DMS153 (cell line): ENCODE measurements around the gene ATP6V1C2.

Experiments
- DNase-seq: peaks from one replicate; lab custom pipeline; 2025; lab: John Stamatoyannopoulos, UW

Gene ATP6V1C2

DNA sequence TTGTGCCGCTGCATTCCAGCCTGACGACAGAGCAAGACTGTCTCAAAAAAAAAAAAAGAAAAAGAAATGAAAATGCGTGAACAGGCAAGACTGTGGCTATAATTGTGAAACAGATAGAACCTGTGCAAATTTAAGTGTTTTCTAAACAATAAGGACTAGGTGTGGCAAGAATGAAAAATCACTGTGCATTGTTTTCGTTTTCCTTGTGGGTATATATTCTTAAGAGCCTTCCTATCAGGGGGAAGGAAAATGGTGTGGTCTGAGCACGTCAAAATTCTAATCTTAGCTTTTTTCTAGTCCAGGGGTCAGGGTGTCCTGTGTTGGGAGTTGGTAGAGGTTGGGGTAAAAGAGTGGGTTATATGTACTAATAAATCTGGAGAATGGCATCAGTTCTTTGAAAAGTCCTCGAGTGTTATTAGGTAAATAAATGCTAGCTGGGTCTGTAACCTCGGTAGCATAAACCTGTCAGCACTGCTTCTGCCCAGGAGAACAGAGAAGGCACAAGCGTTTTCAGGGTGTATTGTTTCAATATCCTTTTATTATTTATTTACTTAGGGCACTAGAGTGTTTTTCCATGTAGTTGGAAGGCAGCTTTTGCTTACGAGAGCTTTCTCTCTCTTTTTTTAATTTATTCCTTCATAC lies 11.6 kb downstream of the ATP6V1C2 start:
- peak; percentile 73 for DNase-seq

DNA sequence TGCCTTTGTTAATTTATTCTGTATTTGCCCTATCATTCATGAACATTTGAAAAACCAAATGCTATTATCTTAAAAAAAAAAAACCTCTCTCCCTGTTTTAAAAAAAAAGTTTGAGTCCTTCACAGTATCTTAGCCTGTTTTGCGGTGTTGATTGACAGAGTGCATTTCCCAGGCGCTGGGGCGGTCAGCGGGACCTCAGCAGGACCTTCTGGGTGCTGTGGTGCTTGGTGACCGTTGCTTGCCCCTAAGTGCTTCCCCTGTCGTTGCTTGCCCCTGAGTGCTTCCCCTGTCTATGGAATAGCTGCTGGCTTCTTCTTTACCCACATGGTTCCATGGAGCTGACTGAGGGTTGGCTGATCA lies 12.1 kb downstream of the ATP6V1C2 start:
- no peak for DNase-seq

DNA sequence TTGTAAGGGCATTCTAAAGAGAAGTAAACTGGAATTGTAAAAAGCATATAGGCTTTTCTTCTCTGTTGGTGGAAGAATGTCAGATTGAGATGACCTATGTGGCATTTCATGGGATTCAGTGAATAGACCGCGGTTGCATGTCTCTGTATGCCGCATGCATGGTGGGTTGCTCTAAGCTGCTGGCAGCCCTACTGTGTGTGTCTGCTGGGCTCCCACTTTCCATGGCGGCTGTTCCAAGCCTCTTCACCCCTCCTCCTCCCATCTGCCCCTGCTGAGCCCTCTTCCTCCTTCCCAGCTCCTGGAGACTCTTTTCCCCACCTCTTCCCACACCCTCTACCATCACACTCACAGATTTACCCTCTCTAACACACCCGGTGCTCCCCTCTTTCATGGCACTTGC lies 12.6 kb downstream of the ATP6V1C2 start:
- DNase-seq, result no peak

DNA sequence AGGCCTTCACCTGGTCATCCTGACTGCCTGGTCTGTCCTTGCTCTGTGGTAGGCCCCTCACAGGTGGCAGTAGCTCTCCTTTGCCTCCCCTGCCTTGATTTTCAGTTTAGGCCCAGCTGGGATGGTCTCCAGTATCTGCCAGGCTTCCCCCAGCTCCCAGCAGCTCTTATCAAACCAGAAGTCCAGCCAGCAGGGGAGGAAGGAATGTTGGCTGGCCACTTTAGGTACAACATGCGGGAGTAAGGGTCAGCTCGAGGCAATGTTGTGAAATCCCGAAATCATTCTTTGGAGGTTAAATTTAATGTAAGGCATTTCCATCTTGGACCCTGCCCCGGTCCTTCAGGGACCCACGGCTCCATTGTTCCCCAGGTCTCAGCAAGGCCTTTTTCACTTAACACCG lies 16.8 kb downstream of the ATP6V1C2 start:
- no peak for DNase-seq

DNA sequence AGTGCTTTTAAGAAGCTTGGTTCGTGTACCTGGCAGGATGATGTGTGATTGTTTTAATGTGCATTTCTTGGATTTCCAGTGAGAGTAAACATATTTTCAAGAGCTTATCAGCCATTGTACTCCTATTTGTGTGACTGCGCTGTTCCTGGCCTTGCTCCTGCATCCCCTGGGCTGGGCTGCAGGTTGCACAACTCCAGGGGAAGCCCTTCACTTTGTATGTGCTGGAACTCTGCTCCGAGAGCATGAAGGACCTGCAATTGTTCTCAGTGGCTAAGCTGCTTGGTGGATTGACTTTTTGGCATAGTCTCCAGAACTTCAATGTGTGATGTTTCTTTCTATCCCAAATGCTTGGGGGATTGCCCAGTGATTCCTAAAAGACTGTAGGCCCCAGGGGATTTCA lies 18.8 kb downstream of the ATP6V1C2 start:
- no peak for DNase-seq

DNA sequence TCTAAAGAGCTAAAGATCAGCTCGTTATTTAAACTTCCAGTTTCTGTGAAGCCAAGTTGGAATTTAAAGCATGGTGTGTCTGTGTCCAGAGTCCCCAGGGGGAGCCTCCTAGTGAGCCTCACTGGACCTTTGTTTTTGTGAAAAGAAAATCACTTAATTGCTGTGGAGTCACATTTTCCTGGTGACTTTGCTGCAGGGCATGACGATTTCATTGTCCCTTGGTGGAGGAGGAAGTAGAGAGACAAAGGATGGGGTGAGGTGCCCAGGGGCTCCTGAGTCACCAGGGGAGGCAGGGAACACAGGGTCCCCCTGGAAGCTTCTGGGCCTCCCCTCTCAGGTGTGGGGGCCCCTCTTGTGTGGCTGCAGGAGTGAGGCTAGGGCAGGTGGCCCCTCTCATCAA lies 19.7 kb downstream of the ATP6V1C2 start:
- DNase-seq, result peak; percentile 18

DNA sequence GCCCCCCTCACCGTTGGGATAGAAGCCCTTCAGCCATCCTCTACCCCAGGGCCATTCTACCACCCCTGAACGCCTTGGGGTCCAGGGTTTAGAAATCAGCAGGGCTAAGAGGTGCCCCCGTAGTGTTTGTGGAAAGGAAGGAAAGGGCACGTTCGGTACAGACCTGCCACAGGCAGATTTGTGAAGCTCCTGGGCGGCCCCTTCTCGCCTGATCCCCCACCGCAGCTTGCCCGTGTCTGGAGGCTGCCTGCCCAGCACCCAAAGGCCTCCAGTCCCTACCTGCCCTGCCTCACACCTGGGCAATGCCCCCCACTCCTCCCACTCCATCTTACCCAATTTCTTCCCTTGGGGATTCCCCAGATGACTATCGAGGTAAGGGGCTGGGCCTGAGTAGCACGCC lies 21.2 kb downstream of the ATP6V1C2 start:
- DNase-seq, result no peak

DNA sequence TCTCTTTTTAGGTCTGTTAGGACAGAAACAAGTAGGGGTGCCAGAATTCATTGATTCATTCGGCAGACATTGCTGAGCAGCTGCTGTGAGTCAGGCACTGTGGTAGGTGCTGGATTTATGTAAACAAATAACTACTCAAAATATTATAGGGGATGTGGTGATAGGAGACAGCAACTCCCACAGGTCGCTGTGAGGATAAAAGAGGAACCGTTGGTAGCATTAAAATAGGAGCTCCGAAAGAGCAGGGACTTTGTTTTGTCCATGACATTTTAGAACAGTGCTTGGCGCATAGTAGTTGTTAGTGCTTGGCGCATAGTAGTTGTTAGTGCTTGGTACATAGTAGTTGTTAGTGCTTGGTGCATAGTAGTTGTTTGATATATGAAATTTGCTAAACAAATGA lies 29.2 kb downstream of the ATP6V1C2 start:
- DNase-seq, result no peak

DNA sequence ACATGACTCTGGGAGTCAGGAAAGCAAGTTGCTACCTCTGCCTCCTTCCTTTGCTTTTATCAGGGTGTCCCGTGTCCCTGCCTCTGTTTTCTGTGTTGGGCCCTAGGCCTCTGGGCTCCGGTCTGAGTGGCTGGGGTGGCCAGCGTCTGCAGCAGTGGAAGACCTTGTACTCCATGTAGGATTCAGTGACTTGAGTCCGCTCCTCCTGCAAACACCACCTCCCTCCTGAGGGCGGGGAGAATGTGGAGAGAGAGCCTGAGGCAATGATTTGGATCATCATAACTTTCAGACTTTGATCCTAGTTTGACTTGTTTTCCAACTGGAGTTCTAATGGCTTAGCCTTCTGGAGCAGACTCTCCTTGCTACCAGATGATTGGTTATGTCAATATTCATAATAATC lies 30.8 kb downstream of the ATP6V1C2 start:
- DNase-seq, result no peak

DNA sequence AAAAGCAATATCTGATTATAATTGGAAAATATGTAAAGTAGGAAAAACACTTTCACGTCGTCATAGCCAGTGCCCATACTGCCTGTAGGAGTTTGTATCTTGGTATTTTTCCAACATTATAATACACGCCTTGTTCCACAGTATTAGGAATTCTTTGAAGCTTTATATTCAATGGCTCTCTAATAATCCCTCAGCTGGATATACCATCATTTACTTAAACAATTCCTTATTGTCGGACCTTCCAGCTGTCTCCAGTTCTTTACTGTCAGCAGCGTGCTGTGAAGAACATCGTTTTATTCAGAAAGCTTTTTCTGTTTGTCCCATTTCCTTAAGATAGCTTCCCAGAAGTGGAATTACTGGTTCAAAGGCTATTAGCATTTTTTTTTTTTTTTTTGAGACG lies 31.7 kb downstream of the ATP6V1C2 start:
- no peak for DNase-seq

DNA sequence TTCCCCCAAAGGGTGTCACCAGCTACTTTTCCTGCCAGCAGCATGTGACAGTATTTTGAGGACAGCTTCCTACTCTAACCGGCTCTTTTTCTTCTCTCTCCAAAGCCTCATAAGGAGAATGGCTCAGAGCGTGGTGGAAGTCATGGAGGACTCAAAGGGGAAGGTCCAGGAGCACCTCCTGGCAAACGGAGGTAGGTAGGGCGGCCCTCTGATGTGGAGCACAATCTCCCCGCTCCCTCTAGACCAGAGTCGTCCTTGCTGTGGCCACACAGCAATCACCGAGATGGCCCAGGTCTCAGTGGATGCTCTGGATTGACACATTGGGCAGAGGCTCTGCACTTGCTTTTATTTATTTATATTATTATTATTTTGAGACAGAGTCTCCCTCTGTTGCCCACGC lies 32.4 kb downstream of the ATP6V1C2 start:
- DNase-seq, result no peak

DNA sequence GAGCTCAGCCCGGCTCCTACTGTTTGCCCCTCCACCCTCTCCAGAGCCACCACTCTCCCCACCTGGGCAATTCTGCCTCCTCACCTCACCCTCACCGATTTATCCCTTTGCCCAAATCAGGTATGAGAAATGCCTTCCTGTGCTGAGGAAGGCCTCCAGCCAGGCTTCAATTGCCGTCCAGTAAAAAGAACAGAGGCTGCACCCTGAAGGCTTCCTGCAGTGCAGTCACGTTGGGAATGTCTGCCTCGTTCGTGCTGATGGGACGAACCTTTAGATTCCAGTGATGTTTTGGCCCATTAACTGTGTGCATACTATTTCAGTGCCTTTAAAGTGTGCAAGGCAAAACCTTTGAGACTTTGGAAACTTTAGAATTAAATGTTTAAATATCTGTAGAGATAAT lies 34.2 kb downstream of the ATP6V1C2 start:
- no peak for DNase-seq

DNA sequence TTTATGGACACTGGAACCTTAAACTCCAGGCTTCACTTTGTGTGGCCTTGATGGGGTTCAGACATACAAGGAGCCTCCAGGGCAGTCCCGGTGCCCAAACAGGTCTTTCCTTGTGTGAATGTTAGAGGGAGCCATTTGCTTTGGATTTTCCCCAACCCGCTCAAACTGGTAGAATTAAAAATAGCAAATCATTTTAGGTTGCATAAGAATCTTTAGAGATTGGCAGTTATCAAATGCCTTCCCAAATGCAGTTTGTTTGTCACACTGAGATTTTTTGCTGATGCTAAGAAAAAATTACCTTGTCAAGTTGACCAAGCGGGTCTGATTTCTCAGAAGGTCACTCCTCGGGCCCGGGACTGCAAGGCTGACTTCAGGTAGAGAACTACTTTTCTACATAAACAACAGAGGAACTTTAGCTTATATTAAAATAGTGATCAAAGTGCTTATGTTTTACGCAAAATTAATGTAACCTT lies 36.4 kb downstream of the ATP6V1C2 start:
- DNase-seq, result no peak

DNA sequence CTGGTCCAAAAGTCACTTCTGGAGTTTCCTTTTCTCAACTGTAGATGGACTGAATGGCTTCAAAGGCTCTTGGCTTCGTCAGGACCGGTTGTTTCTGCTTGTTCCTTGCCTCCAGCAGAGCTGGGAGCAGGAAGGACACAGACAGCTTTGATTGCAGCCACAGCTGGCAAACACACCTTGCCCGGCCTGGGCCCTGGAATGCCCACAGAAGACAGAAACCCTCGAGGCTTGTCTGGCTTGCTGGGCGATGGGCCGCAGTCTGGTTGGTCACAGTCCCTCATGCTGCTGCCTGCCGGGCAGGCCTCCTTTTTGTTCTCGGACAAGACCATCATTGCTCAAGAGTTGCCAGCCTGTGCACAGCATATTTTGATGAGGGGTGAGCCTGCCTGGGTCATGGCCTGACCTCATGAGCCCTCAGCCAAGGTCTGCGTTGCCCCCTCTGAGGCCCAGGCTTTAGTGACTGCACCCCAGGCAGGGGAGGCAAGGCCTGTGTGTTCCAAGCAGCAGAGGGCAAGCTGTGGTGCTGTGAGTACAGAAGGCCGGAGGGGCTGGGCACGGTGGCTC lies 37.8 kb downstream of the ATP6V1C2 start:
- no peak for DNase-seq

DNA sequence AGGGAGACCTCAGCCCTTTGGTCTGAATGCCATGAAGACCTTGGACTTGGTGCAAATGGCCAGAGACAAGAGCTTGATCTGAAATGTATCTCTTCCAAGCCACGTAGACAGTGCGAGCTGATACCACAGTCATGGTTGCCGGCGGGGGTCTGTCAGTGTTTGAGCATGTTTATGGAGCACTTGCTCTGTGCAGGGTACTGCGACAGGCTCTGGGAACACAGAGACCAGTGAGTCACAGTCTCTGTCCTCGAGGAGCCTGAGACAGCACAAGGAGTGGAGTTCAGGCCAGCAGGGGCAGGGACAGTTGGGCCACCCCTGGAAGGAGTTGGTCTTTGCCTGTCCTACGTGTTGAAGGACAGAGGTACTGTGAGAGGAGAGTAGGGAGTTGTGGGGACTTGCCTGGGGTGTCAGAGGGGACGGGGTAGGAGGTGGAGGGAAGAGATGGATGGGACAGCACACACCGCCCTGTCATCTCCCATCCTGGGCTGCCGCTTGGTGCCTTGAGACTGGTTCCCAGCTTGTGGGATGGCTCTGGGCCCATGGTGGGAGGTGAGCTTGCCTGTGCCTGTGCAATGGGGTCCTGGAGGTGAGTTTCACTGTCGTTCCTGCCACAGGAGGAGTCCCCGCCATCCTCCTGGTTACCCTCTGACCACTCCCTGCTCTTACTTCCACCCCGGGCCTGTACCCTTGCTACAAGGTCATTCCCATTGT lies 39.5 kb downstream of the ATP6V1C2 start:
- DNase-seq, result no peak

DNA sequence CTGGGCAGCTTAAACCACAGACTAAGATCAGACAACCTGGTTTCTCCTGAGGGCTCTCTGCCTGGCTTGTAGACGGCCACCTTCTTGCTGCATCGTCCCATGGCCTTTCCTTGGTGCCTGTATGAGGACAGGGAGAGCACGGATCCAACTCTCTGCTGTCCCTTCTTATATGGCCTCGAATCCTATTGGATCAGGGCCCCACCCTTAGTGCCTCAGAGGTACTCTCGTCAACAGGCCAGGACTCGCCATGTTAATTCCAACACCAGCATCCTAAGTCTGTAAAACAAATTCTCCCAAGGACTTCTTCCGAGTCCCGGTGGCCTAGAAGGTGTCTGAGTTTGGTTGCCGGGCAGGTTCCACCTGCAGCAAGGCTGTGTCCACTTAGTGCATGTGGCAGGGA lies 40.2 kb downstream of the ATP6V1C2 start:
- no peak for DNase-seq

DNA sequence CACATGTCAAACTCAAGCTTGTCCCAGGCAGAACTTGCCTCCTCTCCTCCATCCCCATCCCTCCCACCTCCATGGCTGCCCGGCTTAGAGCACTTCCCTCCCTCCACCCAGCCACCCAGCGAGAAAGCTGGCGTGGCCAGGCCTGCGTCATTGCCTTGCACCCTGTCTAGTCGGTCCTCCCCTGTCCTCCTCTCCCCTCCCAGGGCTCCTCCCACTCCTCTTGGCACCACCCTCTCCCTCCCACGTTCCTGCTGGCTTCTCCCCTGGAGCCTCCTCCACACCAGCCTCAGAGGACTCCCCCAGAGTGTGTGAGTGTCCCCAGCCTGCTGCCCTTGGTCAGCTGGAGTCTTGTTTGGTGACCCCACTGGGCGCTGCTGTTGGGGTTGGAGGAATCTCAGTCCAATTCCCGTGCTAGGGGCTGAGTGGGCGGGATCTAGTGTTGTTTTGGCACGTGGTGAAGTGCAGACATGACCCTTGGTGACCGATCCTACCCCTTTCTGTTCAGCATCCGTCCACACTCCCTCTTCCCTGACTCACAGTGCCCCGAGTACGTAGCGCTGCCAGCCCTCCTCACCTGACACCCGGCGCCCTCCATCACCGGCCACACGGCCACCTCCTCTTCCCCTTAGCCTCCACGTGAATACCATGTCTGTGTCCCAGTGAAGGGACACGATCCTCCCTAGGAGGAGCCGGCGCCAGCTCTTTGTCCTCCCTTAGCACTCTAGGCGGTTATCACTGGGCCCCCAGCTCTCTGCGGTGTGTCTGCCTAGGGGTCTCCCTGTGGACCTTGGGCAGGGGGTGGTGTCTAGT lies 41.4 kb downstream of the ATP6V1C2 start:
- DNase-seq, result no peak

DNA sequence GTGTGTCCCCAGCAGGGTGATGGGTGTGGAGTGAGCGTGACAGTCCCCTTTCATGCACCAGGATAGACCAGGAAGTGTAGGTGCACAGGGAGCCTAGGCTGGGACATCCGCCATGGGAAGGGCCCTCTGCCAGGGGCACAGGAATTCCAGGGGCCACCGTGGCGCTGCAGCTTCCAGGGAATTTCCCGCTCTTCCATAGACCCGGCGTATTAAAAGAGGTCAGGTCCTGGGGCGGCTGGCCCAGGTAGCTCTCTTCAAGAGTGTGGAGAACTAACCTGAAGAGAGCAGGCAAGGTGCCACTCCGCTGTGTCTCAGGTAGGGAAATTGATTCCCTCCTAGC lies 42.0 kb downstream of the ATP6V1C2 start:
- DNase-seq, result no peak

DNA sequence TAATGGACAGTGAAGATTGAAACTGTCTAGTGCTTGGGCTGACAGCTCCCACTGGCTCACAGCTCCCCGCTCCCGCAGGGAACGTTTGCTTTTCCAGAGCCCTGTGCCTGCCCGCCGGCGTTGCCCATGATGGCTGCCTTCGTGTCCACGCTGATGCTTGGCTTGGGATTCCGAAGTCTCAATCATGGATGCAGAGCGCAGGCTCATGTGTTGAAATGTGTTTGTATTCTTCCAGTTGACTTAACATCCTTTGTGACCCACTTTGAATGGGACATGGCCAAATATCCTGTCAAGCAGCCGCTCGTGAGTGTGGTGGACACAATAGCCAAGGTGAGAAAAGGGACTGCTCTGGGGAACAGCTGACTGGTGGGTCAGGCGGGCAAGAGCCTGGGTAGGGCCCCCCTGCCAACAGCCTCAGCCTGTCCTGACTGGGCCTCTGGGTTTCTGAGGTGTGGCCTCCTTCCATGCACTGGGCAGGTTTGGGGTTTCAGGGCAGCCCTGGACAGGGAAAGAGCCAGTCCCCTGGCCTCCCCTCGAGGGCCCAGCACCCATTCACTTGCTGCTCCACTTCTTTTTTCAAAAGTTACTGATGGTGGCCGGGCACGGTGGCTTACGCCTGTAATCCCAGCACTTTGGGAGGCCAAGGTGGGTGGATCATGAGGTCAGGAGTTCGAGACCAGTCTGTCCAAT lies 42.8 kb downstream of the ATP6V1C2 start:
- DNase-seq, result no peak

DNA sequence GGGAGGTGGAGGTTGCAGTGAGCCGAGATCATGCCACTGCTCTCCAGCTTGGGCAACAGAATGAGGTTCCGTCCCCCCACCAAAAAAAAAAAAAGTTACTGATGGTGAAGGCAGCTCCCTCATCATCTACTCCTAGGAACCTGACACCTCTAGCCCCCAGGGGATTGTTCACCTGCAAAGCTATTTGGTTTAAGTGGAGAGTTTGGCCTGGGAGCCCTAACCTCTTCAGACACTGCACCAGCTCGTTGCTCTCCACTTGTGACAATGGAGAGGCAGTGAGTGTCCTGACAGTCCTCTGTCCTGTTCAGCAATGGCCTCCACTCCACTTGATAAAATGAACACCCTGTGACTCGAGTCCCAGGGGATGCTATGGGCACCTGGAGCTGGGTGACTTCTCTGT lies 43.5 kb downstream of the ATP6V1C2 start:
- DNase-seq, result no peak

DNA sequence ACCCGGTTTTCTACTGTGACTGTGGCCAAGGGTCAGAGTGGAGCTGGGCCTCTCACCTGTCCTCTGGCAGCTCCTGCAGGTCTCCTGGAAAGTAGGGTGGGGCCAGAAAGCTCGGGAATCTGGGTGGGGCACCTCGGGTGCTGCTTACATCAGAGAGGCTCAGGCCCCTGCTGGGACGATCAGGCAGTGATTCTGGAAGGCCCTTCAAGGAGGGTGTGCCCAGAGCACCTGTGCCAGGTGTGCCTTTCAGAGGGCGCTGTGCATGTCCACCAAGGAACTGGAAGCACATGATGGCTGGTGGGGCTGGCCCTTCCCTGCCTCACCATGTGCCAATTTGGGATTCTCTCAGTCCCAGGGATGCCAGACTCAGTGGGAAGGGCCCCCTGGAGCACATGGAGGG lies 44.0 kb downstream of the ATP6V1C2 start:
- no peak for DNase-seq

DNA sequence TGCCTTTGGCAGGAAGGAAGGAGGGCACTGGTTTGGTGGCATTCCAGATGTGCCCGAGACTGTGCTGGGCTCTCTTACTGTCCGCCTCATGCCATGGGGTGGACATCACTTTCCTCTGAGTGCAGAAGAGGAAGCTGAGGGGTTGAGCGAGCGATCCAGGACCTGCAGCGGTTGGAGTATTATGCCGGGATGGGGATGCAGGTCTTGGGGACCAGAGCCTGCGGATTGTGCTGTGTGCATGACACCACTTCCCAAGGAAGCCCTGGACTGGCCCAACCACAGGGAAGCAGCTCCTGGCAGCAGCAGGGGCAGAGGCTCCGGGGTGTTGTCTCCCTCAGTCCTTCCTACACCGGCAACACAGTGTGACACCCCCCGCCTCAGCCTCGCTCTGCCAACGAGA lies 44.5 kb downstream of the ATP6V1C2 start:
- no peak for DNase-seq
